GM12874 (cell line): ENCODE results near the gene C2CD5.

ENCODE experiments used
- CTCF ChIP-seq: IDR thresholded peaks from 2 replicates; pipeline ENCODE4 v1.5.1; 2011; ENCODE audit warnings: low read depth, mild to moderate bottlenecking, control low read depth, low read length, moderate library complexity; ENCODE audit not compliant: insufficient read depth

Gene C2CD5

GRCh38 chr12:22543246-22544037 is 900 bp downstream of the C2CD5 start:
- no peak for TF ChIP-seq CTCF

- no peak for TF ChIP-seq CTCF
These were observed 2.7 kb downstream of the C2CD5 start for GRCh38 chr12:22541496-22542155.

- TF ChIP-seq CTCF, result no peak
These were observed 5.3 kb downstream of the C2CD5 start for GRCh38 chr12:22539055-22539454.

GRCh38 chr12:22538311-22538710 is 6.0 kb downstream of the C2CD5 start:
- no peak for TF ChIP-seq CTCF

GRCh38 chr12:22536971-22537544 is 7.3 kb downstream of the C2CD5 start:
- no peak for TF ChIP-seq CTCF

- TF ChIP-seq CTCF, result no peak
These were observed 7.9 kb downstream of the C2CD5 start for GRCh38 chr12:22536346-22536945.

GRCh38 chr12:22535478-22535877 is 8.9 kb downstream of the C2CD5 start:
- TF ChIP-seq CTCF, result no peak
